HepG2 (cell line): Measurements from ENCODE around the gene CYP4A22. TPM values are rescaled to one million over a fixed set of nuclear protein-coding genes. Genes with fewer than 3 reads are reported as not detected.

Experiments
- CCDC6 ChIP-seq: sonication (generic); formaldehyde crosslinking; IDR thresholded peaks from 2 replicates; pipeline ENCODE4 v1.8.1; 2022; ENCODE audit warnings: mild to moderate bottlenecking, missing genetic modification reagents, moderate library complexity
- DNMT1 ChIP-seq: sonication (generic); formaldehyde crosslinking; IDR thresholded peaks from 2 replicates; pipeline ENCODE4 v1.5.1; 2020; ENCODE audit warnings: mild to moderate bottlenecking, missing genetic modification reagents
- LCORL ChIP-seq, 2 experiments: fragments of 450-650 bp in 1 of 2; sonication (generic) in 1 of 2; formaldehyde crosslinking in 1 of 2; IDR thresholded peaks; 2 replicates each; pipeline versions ENCODE4 v1.5.0 to v1.6.1; 2017 to 2020; ENCODE audit warnings: antibody characterized with exemption in 1 of 2, missing genetic modification reagents in 1 of 2
- SCMH1 ChIP-seq: sonication (generic); formaldehyde crosslinking; IDR thresholded peaks from 2 replicates; pipeline ENCODE4 v1.9.0; 2021; ENCODE audit warnings: missing genetic modification reagents, mild to moderate bottlenecking, borderline replicate concordance
- ZNF747 ChIP-seq: sonication (generic); formaldehyde crosslinking; IDR thresholded peaks from 2 replicates; pipeline ENCODE4 v1.8.1; 2023; ENCODE audit warnings: missing genetic modification reagents, mild to moderate bottlenecking, borderline replicate concordance
- polyA plus RNA-seq, 8 experiments: library from polyadenylated mRNA; depleted of rRNA in 3 of 8; stranded (reverse) in 7 of 8; unstranded in 1 of 8; fragments of >200 nt; fragmentation: Illumina TruSeq in 4 of 8; extraction: Trizol in 4 of 8; gene quantifications; 2 replicates each; pipeline versions ENCODE4 v1.2.1 to v1.2.3, GENCODE V29; 2011 to 2016; ENCODE audit warnings: low read depth in 4 of 8, missing spikeins in 1 of 8, mixed read lengths in 1 of 8; ENCODE audit not compliant: insufficient read depth in 1 of 8
- total RNA-seq, 5 experiments: library from RNA; depleted of rRNA; stranded (reverse); fragments of >200 nt; fragmentation: Illumina TruSeq; extraction: Trizol; gene quantifications; 2 replicates each; pipeline ENCODE4 v1.2.3, GENCODE V29; 2016; ENCODE audit warnings: low read depth in 1 of 5
- TF ChIP-seq, protein P1 (sequence below): sonication (generic); formaldehyde crosslinking; IDR thresholded peaks from 2 replicates; pipeline ENCODE4 v1.8.1; 2023; ENCODE audit warnings: missing genetic modification reagents, inconsistent platforms, borderline replicate concordance
- TF ChIP-seq, protein P2 (sequence below): sonication (generic); formaldehyde crosslinking; IDR thresholded peaks from 2 replicates; pipeline ENCODE4 v1.8.0; 2023; ENCODE audit warnings: mild to moderate bottlenecking, missing genetic modification reagents
- TF ChIP-seq, protein P3 (sequence below): fragments of 450-650 bp; IDR thresholded peaks from 2 replicates; pipeline ENCODE4 v1.6.1; 2016
- TF ChIP-seq, protein P4 (sequence below): sonication (generic); formaldehyde crosslinking; IDR thresholded peaks from 2 replicates; pipeline ENCODE4 v1.5.0; 2020; ENCODE audit warnings: missing genetic modification reagents
- TF ChIP-seq, protein P5 (sequence below): sonication (generic); formaldehyde crosslinking; IDR thresholded peaks from 2 replicates; pipeline ENCODE4 v1.4.0; 2020; ENCODE audit warnings: low read depth, mild to moderate bottlenecking, missing genetic modification reagents
- TF ChIP-seq, protein P6 (sequence below): sonication (generic); formaldehyde crosslinking; IDR thresholded peaks from 2 replicates; pipeline ENCODE4 v1.8.1; 2023; ENCODE audit warnings: mild to moderate bottlenecking, moderate library complexity, missing genetic modification reagents
- TF ChIP-seq, protein P7 (sequence below): sonication (generic); formaldehyde crosslinking; IDR thresholded peaks from 2 replicates; pipeline ENCODE4 v1.5.0; 2020; ENCODE audit warnings: missing genetic modification reagents, mild to moderate bottlenecking, borderline replicate concordance
- TF ChIP-seq, protein P8 (sequence below): sonication (generic); formaldehyde crosslinking; IDR thresholded peaks from 2 replicates; pipeline ENCODE4 v1.5.1; 2020; ENCODE audit warnings: mild to moderate bottlenecking, missing genetic modification reagents

The CYP4A22 gene
- total and polyA plus RNA-seq, 2 of the 13 experiments (the other 11 are each of a cell fraction or from before 2014, with no cell fraction given) = not detected

DNA sequence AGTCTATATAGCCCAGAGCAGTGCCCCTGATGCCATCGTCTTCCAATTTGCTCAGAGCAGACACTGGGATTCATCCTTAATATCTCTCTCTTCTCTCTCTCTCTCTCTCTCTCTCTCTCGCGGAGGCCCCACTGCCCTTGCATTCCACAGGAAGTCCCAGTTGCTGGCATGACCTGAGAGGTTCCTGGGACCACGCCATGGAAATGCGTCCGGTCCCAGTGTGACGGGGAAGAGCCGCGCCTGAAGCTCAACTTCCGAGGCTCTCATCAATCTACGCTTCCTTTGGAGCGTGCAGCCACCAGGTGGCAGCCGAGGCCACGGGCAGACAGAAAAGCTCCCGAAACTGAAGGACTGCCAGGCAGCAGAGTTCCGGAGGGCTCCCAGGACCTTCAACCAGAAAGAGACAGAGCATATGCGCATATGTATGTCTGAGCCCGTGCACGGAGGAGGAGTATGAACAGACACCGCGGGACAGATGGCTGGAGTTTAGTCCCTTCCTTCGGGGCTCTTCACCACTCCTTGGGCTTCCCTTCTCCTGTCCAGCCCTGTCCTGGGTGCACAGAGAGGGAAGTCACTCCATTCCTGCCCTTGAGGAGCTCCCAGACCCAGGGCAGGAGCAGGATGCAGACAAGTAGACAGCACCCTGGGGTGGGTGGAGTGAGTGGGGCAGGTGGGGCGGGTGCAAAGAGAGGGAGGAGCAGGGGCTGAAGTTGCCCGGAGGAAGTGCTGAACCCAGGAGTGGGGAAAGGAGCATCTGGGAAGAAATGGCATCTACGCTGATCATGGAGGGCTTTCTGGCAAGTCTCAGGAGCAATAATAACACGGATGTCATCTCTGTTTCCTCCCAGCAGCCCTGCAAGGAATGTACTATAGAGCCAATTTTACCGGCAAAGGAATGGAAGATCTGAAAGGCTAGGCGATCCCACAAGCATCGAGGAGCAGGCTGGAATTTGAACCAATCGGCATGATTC is 42.1 kb downstream of the CYP4A22 start (continued):
- TF ChIP-seq, protein P1, sequence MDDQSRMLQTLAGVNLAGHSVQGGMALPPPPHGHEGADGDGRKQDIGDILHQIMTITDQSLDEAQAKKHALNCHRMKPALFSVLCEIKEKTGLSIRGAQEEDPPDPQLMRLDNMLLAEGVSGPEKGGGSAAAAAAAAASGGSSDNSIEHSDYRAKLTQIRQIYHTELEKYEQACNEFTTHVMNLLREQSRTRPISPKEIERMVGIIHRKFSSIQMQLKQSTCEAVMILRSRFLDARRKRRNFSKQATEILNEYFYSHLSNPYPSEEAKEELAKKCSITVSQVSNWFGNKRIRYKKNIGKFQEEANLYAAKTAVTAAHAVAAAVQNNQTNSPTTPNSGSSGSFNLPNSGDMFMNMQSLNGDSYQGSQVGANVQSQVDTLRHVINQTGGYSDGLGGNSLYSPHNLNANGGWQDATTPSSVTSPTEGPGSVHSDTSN (CRISPR knock-in tag) = no peak
- TF ChIP-seq DNMT1 = no peak
- TF ChIP-seq, protein P2, sequence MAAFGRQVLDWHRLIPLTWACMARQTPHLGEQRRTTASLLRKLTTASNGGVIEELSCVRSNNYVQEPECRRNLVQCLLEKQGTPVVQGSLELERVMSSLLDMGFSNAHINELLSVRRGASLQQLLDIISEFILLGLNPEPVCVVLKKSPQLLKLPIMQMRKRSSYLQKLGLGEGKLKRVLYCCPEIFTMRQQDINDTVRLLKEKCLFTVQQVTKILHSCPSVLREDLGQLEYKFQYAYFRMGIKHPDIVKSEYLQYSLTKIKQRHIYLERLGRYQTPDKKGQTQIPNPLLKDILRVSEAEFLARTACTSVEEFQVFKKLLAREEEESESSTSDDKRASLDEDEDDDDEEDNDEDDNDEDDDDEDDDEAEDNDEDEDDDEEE = 0 out of 2 replicates have a peak, but pooled peaks have one; percentile 60
- TF ChIP-seq, protein P3, sequence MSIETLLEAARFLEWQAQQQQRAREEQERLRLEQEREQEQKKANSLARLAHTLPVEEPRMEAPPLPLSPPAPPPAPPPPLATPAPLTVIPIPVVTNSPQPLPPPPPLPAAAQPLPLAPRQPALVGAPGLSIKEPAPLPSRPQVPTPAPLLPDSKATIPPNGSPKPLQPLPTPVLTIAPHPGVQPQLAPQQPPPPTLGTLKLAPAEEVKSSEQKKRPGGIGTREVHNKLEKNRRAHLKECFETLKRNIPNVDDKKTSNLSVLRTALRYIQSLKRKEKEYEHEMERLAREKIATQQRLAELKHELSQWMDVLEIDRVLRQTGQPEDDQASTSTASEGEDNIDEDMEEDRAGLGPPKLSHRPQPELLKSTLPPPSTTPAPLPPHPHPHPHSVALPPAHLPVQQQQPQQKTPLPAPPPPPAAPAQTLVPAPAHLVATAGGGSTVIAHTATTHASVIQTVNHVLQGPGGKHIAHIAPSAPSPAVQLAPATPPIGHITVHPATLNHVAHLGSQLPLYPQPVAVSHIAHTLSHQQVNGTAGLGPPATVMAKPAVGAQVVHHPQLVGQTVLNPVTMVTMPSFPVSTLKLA = no peak
- TF ChIP-seq, protein P4, sequence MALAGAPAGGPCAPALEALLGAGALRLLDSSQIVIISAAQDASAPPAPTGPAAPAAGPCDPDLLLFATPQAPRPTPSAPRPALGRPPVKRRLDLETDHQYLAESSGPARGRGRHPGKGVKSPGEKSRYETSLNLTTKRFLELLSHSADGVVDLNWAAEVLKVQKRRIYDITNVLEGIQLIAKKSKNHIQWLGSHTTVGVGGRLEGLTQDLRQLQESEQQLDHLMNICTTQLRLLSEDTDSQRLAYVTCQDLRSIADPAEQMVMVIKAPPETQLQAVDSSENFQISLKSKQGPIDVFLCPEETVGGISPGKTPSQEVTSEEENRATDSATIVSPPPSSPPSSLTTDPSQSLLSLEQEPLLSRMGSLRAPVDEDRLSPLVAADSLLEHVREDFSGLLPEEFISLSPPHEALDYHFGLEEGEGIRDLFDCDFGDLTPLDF (CRISPR knock-in tag) = no peak
- TF ChIP-seq LCORL (IDR thresholded peaks at IDR 0.05) = no peak
- peak; percentile 83; the same call in 1 of the 2 replicates for TF ChIP-seq LCORL (CRISPR knock-in tag; IDR thresholded peaks at IDR 0.05)
- TF ChIP-seq, protein P5, sequence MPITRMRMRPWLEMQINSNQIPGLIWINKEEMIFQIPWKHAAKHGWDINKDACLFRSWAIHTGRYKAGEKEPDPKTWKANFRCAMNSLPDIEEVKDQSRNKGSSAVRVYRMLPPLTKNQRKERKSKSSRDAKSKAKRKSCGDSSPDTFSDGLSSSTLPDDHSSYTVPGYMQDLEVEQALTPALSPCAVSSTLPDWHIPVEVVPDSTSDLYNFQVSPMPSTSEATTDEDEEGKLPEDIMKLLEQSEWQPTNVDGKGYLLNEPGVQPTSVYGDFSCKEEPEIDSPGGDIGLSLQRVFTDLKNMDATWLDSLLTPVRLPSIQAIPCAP (CRISPR knock-in tag) = no peak
- TF ChIP-seq, protein P6, sequence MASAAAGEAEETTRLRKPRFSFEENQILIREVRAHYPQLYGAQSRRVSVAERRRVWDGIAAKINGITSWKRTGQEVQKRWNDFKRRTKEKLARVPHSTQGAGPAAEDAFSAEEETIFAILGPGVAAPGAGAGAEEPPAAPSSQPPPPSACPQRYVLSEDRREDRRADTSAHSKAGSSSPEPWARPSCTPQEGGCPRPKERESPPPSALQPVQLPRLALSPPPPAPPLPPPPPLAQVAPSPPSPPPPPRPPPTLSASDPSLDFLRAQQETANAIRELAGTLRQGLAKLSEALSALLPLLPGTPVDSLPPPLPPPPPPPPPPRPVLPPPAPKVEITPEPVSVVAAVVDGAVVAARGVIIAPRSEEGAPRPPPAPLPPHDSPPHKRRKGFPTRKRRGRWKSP = no peak
- no peak for TF ChIP-seq CCDC6 (CRISPR knock-in tag)
- TF ChIP-seq, protein P7, sequence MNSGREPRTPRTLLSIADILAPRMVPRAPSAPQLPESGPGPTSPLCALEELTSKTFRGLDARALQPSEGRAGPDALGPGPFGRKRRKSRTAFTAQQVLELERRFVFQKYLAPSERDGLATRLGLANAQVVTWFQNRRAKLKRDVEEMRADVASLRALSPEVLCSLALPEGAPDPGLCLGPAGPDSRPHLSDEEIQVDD (CRISPR knock-in tag) = no peak
- no peak for TF ChIP-seq ZNF747 (CRISPR knock-in tag)
- TF ChIP-seq SCMH1 (CRISPR knock-in tag) = no peak
- TF ChIP-seq, protein P8, sequence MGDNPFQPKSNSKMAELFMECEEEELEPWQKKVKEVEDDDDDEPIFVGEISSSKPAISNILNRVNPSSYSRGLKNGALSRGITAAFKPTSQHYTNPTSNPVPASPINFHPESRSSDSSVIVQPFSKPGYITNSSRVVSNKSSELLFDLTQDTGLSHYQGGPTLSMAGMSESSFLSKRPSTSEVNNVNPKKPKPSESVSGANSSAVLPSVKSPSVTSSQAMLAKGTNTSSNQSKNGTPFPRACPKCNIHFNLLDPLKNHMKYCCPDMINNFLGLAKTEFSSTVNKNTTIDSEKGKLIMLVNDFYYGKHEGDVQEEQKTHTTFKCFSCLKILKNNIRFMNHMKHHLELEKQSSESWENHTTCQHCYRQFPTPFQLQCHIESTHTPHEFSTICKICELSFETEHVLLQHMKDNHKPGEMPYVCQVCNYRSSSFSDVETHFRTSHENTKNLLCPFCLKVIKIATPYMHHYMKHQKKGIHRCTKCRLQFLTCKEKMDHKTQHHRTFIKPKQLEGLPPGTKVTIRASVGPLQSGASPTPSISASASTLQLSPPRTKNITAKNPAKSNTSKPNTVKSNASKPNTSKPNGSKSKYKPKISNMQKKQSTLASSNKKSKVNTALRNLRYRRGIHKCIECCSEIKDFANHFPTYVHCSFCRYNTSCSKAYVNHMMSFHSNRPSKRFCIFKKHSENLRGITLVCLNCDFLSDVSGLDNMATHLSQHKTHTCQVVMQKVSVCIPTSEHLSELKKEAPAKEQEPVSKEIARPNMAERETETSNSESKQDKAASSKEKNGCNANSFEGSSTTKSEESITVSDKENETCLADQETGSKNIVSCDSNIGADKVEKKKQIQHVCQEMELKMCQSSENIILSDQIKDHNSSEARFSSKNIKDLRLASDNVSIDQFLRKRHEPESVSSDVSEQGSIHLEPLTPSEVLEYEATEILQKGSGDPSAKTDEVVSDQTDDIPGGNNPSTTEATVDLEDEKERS (CRISPR knock-in tag) = peak; percentile 80; the same call in 1 of the 2 replicates
